H4 (cell line): ENCODE results near the gene NBEAL2. TPM values are rescaled to one million over a fixed set of nuclear protein-coding genes. Genes with fewer than 3 reads are reported as not detected.

Experiments
- DNase-seq: peaks from one replicate; pipeline ENCODE4 v3.0.0-alpha.2; 2015; ENCODE audit warnings: low spot score
- total RNA-seq: library from RNA; depleted of rRNA; stranded (reverse); fragments of >200 nt; shearing (Covaris generic); gene quantifications from 2 replicates; pipeline ENCODE4 v1.2.3, GENCODE V29; 2014

The NBEAL2 gene
- total RNA-seq, 1 experiment from 2014 or later, result 4.0 TPM

GRCh38 chr3:46999516-47000197 is 20.2 kb downstream of the NBEAL2 start:
- no peak for DNase-seq

GRCh38 chr3:47000198-47000815 is 20.8 kb downstream of the NBEAL2 start:
- no peak for DNase-seq

GRCh38 chr3:47000922-47001730 is 21.7 kb downstream of the NBEAL2 start:
- DNase-seq, result no peak

GRCh38 chr3:47001731-47002170 is 22.3 kb downstream of the NBEAL2 start:
- no peak for DNase-seq

GRCh38 chr3:47002171-47003055 is 22.9 kb downstream of the NBEAL2 start:
- no peak for DNase-seq

- no peak for DNase-seq
Observed at GRCh38 chr3:47003056-47003410, 23.6 kb downstream of the NBEAL2 start.

GRCh38 chr3:47003461-47004368 is 24.2 kb downstream of the NBEAL2 start:
- DNase-seq, result no peak

- no peak for DNase-seq
Observed at GRCh38 chr3:47004369-47005211, 25.1 kb downstream of the NBEAL2 start.

- DNase-seq, result no peak
Observed at GRCh38 chr3:47005212-47006144, 26.0 kb downstream of the NBEAL2 start.

- DNase-seq, result no peak
Observed at GRCh38 chr3:47006145-47006651, 26.7 kb downstream of the NBEAL2 start.

- DNase-seq, result no peak
Observed at GRCh38 chr3:47007001-47007400, 27.5 kb downstream of the NBEAL2 start.

GRCh38 chr3:47007482-47008233 is 28.2 kb downstream of the NBEAL2 start:
- no peak for DNase-seq

- no peak for DNase-seq
Observed at GRCh38 chr3:47008234-47008796, 28.8 kb downstream of the NBEAL2 start.

- DNase-seq, result no peak
Observed at GRCh38 chr3:47008851-47009224, 29.4 kb downstream of the NBEAL2 start.

GRCh38 chr3:47009225-47010110 is 30.0 kb downstream of the NBEAL2 start:
- no peak for DNase-seq

- no peak for DNase-seq
Observed at GRCh38 chr3:47010111-47010712, 30.7 kb downstream of the NBEAL2 start.
